Uterus (tissue), 4 donors: Measurements from ENCODE around the gene LAMC3. TPM values are rescaled to one million over a fixed set of nuclear protein-coding genes. Genes with fewer than 3 reads are reported as not detected.

Source experiments
- DNase-seq, 2 donors: peaks; one replicate each; pipeline ENCODE4 v3.0.0-alpha.2; 2019 to 2020
- H3K27ac ChIP-seq, 2 donors: fragments of 200-600 bp; sonication (generic); 1 replicate in 1 of 2; 2 replicates in 1 of 2; pipeline ENCODE4 v1.5.1; 2016 to 2018
- H3K27me3 ChIP-seq, 2 donors: fragments of 200-600 bp; sonication (generic); one replicate each; pipeline ENCODE4 v1.5.1; 2018 to 2019; ENCODE audit warnings: control low read depth in 1 of 2
- H3K36me3 ChIP-seq, 2 donors: fragments of 200-600 bp; sonication (generic); one replicate each; pipeline ENCODE4 v1.5.1; 2019; ENCODE audit warnings: control low read depth in 1 of 2
- H3K4me1 ChIP-seq, 2 donors: fragments of 200-600 bp; sonication (generic); one replicate each; pipeline ENCODE4 v1.5.1; 2018 to 2019; ENCODE audit warnings: control low read depth in 1 of 2
- H3K4me3 ChIP-seq, 2 donors: fragments of 200-600 bp; sonication (generic); 1 replicate in 1 of 2; 2 replicates in 1 of 2; pipeline ENCODE4 v1.5.1; 2018 to 2019; ENCODE audit warnings: mild to moderate bottlenecking in 1 of 2
- H3K9me3 ChIP-seq, 2 donors: fragments of 200-600 bp; sonication (generic); one replicate each; pipeline ENCODE4 v1.5.1; 2019; ENCODE audit warnings: control low read depth in 1 of 2
- POLR2A ChIP-seq, 2 donors: fragments of 450-650 bp; IDR thresholded peaks; one replicate each; pipeline ENCODE4 v1.6.1; 2016; ENCODE audit warnings: antibody characterized with exemption in 2 of 2, mild to moderate bottlenecking in 1 of 2, moderate library complexity in 1 of 2
- intact Hi-C: fragments of 100-400 bp; cut with DNase I; formaldehyde crosslinking; loops from one replicate; pipeline ENCODE4 v1.15.1; 2023; ENCODE audit warnings: low total_unique reads
- total RNA-seq, 4 donors: library from RNA; depleted of rRNA in 3 of 4; stranded (reverse); fragments of >200 nt in 3 of 4; gene quantifications; one replicate each; pipeline versions ENCODE4 v1.1.0 to v1.2.4, GENCODE V29; 2014 to 2023
- TF ChIP-seq, protein P1 (sequence below), 4 experiments: fragments of 200-600 bp in 2 of 4; fragments of 450-650 bp in 2 of 4; sonication (generic) in 2 of 4; IDR thresholded peaks; one replicate each; pipeline ENCODE4 v1.5.1; 2016 to 2019; ENCODE audit warnings: antibody characterized with exemption in 4 of 4, mild to moderate bottlenecking in 2 of 4, moderate library complexity in 1 of 4
- donor health status: DM: yes; HTN: yes; CAD: no.

LAMC3 gene
- total RNA-seq, 4 donors from 2014 or later: 2.6 to 58.5 (median 3.6) TPM

DNA sequence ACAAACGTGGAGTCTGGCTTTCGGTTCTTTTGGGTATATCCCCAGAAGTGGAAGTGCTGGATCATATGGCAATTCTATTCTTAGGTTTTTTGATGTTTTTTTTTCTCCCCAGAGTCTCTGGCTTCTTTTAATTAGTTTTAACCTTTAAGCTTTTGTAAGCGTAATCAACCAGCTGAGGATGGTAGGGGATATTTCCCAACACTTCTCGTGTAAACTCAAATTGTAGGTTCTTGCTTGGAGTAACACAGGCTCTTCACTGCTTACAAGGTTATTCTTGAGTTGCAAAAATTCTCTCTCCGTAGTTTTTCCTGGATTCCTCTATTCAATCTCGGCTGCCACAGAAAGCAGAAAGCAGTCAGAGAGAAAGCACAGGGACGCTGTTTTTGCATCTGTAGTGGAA is 11.9 kb downstream of the LAMC3 start:
- Histone ChIP-seq H3K9me3 (no peaks in the 10 kb centered on the region), H3K27ac (no peak overlapping the region), H3K27me3 (no peaks in the 10 kb centered on the region), H3K36me3 (no peaks in the 10 kb centered on the region), H3K4me1 (no peaks in the 10 kb centered on the region), H3K4me3 (no peak overlapping the region)
- TF ChIP-seq POLR2A (IDR thresholded peaks at IDR 0.05): no peak
- TF ChIP-seq, protein P1, sequence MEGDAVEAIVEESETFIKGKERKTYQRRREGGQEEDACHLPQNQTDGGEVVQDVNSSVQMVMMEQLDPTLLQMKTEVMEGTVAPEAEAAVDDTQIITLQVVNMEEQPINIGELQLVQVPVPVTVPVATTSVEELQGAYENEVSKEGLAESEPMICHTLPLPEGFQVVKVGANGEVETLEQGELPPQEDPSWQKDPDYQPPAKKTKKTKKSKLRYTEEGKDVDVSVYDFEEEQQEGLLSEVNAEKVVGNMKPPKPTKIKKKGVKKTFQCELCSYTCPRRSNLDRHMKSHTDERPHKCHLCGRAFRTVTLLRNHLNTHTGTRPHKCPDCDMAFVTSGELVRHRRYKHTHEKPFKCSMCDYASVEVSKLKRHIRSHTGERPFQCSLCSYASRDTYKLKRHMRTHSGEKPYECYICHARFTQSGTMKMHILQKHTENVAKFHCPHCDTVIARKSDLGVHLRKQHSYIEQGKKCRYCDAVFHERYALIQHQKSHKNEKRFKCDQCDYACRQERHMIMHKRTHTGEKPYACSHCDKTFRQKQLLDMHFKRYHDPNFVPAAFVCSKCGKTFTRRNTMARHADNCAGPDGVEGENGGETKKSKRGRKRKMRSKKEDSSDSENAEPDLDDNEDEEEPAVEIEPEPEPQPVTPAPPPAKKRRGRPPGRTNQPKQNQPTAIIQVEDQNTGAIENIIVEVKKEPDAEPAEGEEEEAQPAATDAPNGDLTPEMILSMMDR (IDR thresholded peaks at IDR 0.05): no peak
- no peak for DNase-seq
- intact Hi-C loops: no loop called here

DNA sequence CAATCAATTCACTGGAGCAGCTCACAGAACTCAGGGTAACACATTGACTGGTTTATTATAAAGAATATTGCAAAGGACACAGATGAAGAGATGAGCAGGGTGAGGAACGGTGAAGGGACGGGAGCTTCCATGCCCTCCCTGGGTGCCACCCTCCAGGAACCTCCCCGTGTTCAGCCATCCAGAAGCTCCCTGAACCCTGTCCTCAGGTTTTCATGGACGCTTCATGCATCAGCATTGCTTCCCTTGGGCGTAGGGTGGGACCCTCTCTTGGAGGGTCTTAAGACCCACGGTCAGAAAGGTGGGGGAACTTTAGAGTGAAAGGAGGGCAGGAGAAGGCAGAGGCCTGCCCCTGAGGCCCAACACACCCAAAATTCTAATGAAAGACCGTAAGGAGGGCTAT is 12.8 kb downstream of the LAMC3 start:
- H3K27me3 ChIP-seq: no peaks in the 10 kb centered on the region
- no peaks in the 10 kb centered on the region for H3K36me3 ChIP-seq
- DNase-seq: no peak

GRCh38 chr9:131024978-131025868 is 16.2 kb downstream of the LAMC3 start:
- DNase-seq: no peak
- H3K4me1 ChIP-seq: no peaks in the 10 kb centered on the region
- H3K27ac ChIP-seq: no peak overlapping the region
- H3K9me3 ChIP-seq: no peaks in the 10 kb centered on the region
- no peak overlapping the region for H3K4me3 ChIP-seq
- intact Hi-C loops: no loop called here
- TF ChIP-seq, protein P1 (IDR thresholded peaks at IDR 0.05): no peak
- TF ChIP-seq POLR2A (IDR thresholded peaks at IDR 0.05): no peak
- no peaks in the 10 kb centered on the region for H3K36me3 ChIP-seq
- no peaks in the 10 kb centered on the region for H3K27me3 ChIP-seq

More for the DNA sequence above, 12.8 kb downstream of the LAMC3 start:
- no peaks in the 10 kb centered on the region for H3K9me3 ChIP-seq
- no peak for TF ChIP-seq POLR2A (IDR thresholded peaks at IDR 0.05)
- TF ChIP-seq, protein P1 (IDR thresholded peaks at IDR 0.05): no peak
- no peak overlapping the region for H3K27ac ChIP-seq
- intact Hi-C loops: no loop called here
- H3K4me1 ChIP-seq: no peaks in the 10 kb centered on the region
- H3K4me3 ChIP-seq: no peak overlapping the region

DNA sequence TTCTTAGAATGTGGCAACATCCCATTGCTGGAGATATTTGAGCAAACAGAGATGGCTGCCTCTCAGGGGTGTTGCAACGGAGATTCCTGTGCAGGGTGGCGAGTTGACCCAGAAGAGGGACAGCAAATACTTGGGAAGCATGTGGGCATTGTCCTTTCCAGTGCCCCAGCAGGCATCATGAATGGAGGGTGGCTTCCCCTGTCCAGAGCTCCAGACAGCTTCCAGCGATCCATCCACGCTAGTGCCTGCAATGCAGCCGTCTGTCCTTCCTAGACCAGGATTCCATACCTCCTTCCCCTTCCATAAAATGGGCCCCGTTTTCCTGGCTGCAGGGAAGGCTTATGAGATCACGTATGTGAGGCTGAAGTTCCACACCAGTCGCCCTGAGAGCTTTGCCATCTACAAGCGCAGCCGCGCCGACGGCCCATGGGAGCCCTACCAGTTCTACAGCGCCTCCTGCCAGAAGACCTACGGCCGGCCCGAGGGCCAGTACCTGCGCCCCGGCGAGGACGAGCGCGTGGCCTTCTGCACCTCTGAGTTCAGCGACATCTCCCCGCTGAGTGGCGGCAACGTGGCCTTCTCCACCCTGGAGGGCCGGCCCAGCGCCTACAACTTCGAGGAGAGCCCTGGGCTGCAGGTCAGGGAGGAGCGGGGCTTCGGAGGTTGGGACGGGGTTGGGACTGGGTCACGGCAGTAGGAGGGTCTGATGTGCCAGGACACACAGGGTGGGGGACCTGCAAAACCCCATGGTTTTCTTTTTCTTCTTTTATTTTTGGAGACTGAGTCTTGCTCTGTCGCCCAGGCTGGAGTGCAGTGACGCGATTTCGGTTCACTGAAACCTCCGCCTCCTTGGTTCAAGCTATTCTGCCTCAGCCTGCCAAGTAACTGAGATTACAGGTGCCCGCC is 17.2 kb downstream of the LAMC3 start:
- Histone ChIP-seq H3K27me3 (no peaks in the 10 kb centered on the region), H3K36me3 (no peaks in the 10 kb centered on the region), H3K27ac (no peak overlapping the region), H3K4me1 (no peaks in the 10 kb centered on the region), H3K9me3 (no peaks in the 10 kb centered on the region), H3K4me3 (no peak overlapping the region)
- TF ChIP-seq, protein P1 (IDR thresholded peaks at IDR 0.05): no peak
- TF ChIP-seq POLR2A (IDR thresholded peaks at IDR 0.05): no peak
- intact Hi-C loops: no loop called here
- no peak for DNase-seq
